ENCODE results near the gene IFT122. TPM values are rescaled to one million over a fixed set of nuclear protein-coding genes. Genes with fewer than 3 reads are reported as not detected.
"Not testable (repeated sequence)": the region's sequence is repeated elsewhere in the genome, so short reads cannot be mapped to it uniquely, and the experiment has no call there.

IFT122 gene
- total RNA-seq, 6 experiments from 2014 or later = 7.1 to 16.8 (median 11.5) TPM

DNA sequence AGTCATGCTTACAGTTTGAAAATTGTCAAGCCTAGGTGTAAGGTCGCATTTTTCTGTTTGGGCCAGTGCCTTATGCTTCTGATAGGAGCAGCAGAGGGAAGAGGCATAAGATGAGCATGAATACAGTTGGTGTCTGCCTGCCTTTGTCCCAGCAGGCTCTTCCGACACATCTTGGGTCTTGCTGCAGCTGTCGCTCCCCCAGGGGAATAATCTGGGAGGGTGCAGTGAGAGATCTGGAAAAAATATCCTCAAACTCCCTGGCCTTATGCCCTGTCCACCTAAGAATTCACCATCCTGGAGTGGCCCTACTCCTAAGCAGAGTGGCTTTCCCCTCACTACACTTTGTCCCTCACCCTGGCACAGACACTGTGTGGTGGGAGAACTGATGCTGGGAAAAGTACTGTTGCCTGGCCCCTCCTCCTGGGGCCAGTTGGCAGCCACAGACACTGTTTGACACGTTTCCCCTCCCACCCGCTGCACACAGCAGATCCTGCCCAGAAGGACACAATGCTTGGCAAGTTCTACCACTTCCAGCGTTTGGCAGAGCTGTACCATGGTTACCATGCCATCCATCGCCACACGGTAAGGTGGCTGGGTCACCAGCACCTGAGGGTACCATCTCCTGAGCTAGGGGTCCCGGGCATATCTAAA lies 67.3 kb downstream of the IFT122 start:
- Histone ChIP-seq H3K36me3 (peaks cover 0 to 13% (median 4%) of the 10 kb centered on the region in 4 donors), H3K4me3 (no peak overlapping the region), H3K27me3 (no peaks in the 10 kb centered on the region), H3K4me1 (no peaks in the 10 kb centered on the region), H3K27ac (no peak overlapping the region), H3K9me3 (no peaks in the 10 kb centered on the region)
- TF ChIP-seq, protein P1, sequence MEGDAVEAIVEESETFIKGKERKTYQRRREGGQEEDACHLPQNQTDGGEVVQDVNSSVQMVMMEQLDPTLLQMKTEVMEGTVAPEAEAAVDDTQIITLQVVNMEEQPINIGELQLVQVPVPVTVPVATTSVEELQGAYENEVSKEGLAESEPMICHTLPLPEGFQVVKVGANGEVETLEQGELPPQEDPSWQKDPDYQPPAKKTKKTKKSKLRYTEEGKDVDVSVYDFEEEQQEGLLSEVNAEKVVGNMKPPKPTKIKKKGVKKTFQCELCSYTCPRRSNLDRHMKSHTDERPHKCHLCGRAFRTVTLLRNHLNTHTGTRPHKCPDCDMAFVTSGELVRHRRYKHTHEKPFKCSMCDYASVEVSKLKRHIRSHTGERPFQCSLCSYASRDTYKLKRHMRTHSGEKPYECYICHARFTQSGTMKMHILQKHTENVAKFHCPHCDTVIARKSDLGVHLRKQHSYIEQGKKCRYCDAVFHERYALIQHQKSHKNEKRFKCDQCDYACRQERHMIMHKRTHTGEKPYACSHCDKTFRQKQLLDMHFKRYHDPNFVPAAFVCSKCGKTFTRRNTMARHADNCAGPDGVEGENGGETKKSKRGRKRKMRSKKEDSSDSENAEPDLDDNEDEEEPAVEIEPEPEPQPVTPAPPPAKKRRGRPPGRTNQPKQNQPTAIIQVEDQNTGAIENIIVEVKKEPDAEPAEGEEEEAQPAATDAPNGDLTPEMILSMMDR (IDR thresholded peaks at IDR 0.05) = no peak
- TF ChIP-seq POLR2A (IDR thresholded peaks at IDR 0.05) = no peak
- intact Hi-C loops (cut with DNase I) = no loop called here
- 86% methylated on average over 2 of the region's 9 CpGs for WGBS (ENCODE audit: insufficient coverage, low coverage, low lambda C conversion rate, missing lambda C conversion rate)
- DNase-seq (no peak), ATAC-seq (no peak)

DNA sequence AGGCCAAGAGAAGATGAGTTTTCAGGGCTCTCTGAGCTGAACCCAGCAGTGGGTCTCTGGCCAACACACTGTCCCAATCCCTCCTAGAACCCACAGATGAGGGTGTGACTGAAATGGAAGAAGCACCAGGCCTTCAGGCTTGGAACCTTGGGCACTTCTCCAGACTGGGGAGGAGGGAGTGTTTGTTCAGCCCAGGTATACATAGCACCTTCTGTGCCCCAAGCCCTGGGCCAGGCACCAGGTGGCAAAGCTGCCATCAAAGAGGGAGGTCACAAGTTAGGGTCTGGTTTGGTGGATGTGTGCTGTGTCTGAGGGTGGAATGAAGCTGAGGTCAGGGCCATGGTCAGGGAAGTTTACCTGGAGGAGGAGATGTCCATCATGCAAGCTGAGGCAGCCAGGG lies 72.6 kb downstream of the IFT122 start:
- H3K27me3 ChIP-seq = no peaks in the 10 kb centered on the region
- no peak for DNase-seq
- TF ChIP-seq, protein P1 (IDR thresholded peaks at IDR 0.05) = no peak
- no peak for TF ChIP-seq POLR2A (IDR thresholded peaks at IDR 0.05)
- intact Hi-C loops (cut with DNase I) = no loop called here
- H3K27ac ChIP-seq = no peak overlapping the region
- ATAC-seq = no peak
- no peak overlapping the region for H3K4me3 ChIP-seq
- no peaks in the 10 kb centered on the region for H3K9me3 ChIP-seq
- no peaks in the 10 kb centered on the region for H3K4me1 ChIP-seq
- H3K36me3 ChIP-seq = no peaks in the 10 kb centered on the region

DNA sequence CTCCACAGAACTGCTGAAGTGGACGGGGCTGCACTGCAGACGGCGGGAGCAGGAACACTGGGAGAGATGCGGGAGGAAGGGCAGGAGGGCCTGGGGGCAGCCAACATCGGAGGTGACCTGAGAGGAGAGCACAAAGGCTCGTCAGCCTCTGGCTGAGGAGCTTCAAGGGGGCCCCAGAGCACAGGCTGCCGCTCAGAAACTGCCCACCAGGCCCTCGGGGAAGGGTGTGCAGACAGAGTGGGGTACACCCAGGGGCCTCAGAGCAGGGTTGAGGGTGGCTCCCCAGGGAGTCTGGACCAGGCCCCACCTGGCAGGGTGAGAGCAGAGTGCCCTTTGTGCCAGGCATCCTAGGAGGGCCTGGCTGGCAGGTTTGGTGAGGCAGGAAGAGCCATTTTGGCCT lies 73.7 kb downstream of the IFT122 start:
- Histone ChIP-seq H3K4me1 (no peaks in the 10 kb centered on the region), H3K9me3 (no peaks in the 10 kb centered on the region), H3K27me3 (no peaks in the 10 kb centered on the region), H3K36me3 (no peaks in the 10 kb centered on the region), H3K4me3 (no peak overlapping the region), H3K27ac (no peak overlapping the region)
- TF ChIP-seq, protein P1 (IDR thresholded peaks at IDR 0.05) = no peak
- no peak for TF ChIP-seq POLR2A (IDR thresholded peaks at IDR 0.05)
- ATAC-seq (no peak), DNase-seq (no peak)
- WGBS (ENCODE audit: insufficient coverage, low coverage, low lambda C conversion rate, missing lambda C conversion rate) = no CpG with 5 or more reads among the region's 8 CpGs
- intact Hi-C loops (cut with DNase I) = no loop called here

DNA sequence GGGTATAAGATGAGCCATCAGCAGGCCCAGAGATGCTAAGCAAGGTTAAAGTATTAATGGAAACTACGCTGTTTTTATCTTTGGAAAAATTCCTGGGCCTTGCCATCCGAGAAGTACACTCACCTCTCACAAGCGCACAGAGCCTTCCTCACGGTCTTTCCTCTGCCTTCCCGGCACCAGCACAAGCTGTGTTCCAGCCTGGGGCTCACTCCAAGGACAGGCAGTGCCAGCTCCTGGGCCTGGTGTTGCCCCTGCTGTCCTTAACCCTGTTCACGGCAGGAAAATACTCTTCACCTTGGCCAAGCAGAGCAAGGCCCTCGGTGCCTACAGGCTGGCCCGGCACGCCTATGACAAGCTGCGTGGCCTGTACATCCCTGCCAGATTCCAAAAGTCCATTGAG lies 74.1 kb downstream of the IFT122 start:
- Histone ChIP-seq H3K4me1 (no peaks in the 10 kb centered on the region), H3K4me3 (no peak overlapping the region), H3K27me3 (no peaks in the 10 kb centered on the region), H3K27ac (no peak overlapping the region), H3K36me3 (no peaks in the 10 kb centered on the region), H3K9me3 (no peaks in the 10 kb centered on the region)
- DNase-seq (no peak), ATAC-seq (no peak)
- TF ChIP-seq, protein P1 (IDR thresholded peaks at IDR 0.05) = no peak
- TF ChIP-seq POLR2A (IDR thresholded peaks at IDR 0.05) = no peak
- no CpG with 5 or more reads among the region's 10 CpGs for WGBS (ENCODE audit: insufficient coverage, low coverage, low lambda C conversion rate, missing lambda C conversion rate)
- intact Hi-C loops (cut with DNase I) = no loop called here

DNA sequence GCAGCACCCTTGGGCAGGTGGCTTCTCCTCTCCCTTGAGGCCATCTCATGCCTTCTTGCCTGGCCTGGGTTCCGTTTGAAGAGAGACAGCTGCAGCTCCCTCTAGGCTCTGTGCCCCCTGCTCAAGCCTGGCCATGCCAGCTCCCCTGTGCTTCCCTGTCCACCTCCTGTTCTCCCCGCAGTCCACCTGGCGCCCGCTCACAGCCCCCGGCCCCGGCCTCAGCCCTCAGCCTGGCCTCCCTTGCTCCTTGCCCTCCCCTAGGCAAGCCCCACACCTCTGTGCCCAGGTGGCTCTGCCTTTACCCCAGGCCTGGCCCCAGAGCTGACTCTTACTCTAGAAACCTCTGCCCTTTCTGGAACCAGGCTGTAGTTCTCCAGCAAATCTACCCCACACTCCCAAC lies 74.5 kb downstream of the IFT122 start:
- DNase-seq = peak in 1 of 3 donors; percentile 30
- no peaks in the 10 kb centered on the region for H3K36me3 ChIP-seq

DNA sequence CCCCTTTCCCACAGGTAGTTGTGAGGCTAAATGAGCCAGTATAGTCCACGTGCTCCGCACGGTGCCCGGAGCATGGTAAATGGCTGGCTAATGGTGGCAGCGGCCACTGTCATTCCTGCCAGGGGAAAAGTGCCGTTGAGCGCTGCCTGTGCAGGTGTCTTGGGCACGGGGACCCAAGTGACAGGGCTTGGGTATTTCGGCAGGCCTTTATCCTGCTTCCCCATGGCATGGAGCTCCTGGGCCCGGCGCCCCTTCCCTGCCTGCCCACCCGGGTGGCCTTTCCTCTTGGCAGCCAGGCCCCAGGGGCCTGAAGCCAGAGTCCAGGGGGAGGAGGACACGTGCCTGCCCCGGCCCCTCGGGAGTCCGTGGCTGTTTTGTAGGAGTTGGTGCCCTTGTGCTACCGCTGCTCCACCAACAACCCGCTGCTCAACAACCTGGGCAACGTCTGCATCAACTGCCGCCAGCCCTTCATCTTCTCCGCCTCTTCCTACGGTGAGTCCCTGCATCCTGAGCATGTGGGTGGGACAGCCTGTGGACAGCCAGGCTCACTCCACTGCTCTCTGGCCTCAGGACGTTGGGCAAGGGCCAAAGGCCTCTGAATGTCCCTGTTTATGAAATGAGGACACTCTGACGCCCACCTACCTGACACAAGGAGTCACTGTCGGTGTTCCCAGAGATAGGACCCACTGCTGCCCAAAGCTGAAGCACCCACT lies 75.2 kb downstream of the IFT122 start:
- H3K27me3 ChIP-seq; H3K36me3 ChIP-seq; H3K4me1 ChIP-seq; H3K4me3 ChIP-seq; DNase-seq; intact Hi-C loops (cut with DNase I); H3K27ac ChIP-seq; H3K9me3 ChIP-seq; ATAC-seq: not testable (repeated sequence)
- WGBS (ENCODE audit: insufficient coverage, low coverage, low lambda C conversion rate, missing lambda C conversion rate) = 80% methylated on average over 5 of the region's 25 CpGs

More for the DNA sequence above, 74.5 kb downstream of the IFT122 start:
- H3K9me3 ChIP-seq = no peaks in the 10 kb centered on the region
- no peaks in the 10 kb centered on the region for H3K4me1 ChIP-seq
- ATAC-seq = no peak
- no peak for TF ChIP-seq POLR2A (IDR thresholded peaks at IDR 0.05)
- TF ChIP-seq, protein P1 (IDR thresholded peaks at IDR 0.05) = no peak
- no peaks in the 10 kb centered on the region for H3K27me3 ChIP-seq
- H3K4me3 ChIP-seq = no peak overlapping the region
- intact Hi-C loops (cut with DNase I) = no loop called here
- 100% methylated on average over 3 of the region's 6 CpGs for WGBS (ENCODE audit: insufficient coverage, low coverage, low lambda C conversion rate, missing lambda C conversion rate)
- H3K27ac ChIP-seq = no peak overlapping the region

Measured in right lobe of liver (tissue), 6 donors.